Epidermal melanocyte (primary cell): Measurements from ENCODE around the gene SCNN1G.
A peak's percentile ranks its signal among the peaks of the same experiment; 100 is the strongest.
"Not testable (repeated sequence)": the region's sequence is repeated elsewhere in the genome, so short reads cannot be mapped to it uniquely, and the experiment has no call there.

ENCODE experiments used
- DNase-seq: peaks from one replicate; pipeline ENCODE4 v3.0.0; 2011; ENCODE audit warnings: low spot score; ENCODE audit not compliant: insufficient read length

The SCNN1G gene, protein sequence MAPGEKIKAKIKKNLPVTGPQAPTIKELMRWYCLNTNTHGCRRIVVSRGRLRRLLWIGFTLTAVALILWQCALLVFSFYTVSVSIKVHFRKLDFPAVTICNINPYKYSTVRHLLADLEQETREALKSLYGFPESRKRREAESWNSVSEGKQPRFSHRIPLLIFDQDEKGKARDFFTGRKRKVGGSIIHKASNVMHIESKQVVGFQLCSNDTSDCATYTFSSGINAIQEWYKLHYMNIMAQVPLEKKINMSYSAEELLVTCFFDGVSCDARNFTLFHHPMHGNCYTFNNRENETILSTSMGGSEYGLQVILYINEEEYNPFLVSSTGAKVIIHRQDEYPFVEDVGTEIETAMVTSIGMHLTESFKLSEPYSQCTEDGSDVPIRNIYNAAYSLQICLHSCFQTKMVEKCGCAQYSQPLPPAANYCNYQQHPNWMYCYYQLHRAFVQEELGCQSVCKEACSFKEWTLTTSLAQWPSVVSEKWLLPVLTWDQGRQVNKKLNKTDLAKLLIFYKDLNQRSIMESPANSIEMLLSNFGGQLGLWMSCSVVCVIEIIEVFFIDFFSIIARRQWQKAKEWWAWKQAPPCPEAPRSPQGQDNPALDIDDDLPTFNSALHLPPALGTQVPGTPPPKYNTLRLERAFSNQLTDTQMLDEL

DNA sequence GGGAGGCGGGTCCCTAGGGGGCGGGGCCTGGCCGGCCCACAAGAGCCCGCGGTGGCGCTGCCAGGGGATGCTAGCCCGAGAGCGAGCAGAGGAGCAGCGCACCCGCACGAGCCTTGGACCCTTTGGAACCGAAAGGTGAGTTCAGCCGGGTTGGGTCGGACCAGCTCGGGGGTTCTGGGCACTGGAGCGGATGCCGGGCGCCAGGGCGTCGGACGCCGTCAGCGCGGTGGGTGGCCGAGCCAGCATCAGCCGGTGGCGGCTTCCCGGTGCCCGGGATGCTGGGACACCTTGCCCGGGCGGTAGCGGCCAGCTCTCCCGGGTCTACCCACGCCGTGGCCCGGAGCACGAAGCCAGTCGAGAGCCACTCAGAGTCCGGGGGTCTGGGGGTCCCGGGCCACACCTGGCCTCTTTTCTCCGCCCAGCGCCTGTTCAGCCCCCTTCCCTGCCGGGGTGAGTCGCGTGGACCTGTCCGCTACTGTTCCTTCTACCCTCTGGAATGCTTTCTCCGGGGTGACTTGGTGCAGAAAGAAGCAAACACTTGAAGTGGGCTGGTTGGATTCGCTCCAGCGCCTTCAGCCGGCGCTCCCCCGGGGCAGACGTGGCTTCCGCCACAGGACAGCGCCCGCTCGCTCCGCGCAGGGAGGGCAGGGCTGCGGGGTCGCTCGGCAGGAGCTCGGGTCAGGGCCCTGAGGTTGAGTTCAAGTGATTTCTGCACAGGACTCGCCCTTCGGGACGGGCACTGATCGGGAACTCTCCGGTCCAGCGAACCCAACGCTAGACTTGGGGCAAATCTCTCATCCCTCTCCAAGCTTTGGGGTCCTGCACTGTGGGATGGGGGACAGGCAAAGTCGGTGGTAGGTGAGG lies at the start of gene SCNN1G:
Gene SCNN1G, plus strand, starts transcription at position 67 of the 864 bp plus-strand sequence. CDS start 3,527 bp downstream, outside the sequence.
- DNase-seq, result no peak

DNA sequence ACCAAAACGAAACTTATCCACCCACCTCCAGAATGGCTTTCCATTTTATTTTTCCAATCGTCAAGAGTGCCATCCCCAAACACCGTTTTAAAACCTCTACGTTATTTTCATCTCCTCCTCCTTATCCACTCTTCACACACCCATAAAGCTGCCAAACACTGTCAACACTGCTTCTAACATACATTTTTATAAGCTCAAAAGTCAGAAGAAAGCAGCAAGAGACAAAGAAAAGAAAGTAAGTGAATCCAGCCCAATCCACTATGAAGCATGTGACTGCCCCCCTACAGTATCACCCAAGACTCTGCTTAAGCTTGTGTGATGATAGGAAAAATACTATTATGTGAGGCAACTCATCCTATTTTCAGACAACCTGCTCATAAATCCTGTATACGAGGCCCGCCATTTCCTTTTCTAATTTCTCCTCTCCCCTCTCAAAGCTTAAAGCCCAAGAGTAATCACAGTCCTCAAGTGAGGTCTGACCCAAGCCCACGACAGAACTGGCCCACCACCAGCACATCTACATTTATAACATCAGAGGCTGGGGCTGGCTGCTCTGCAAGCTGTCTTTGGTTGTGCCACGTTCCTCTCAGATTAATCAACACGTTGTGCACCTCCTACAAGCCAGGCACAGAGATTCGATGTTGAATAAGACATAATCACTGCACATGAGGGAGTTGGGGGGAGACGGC lies 49.6 kb upstream of the SCNN1G start:
- DNase-seq, result no peak

DNA sequence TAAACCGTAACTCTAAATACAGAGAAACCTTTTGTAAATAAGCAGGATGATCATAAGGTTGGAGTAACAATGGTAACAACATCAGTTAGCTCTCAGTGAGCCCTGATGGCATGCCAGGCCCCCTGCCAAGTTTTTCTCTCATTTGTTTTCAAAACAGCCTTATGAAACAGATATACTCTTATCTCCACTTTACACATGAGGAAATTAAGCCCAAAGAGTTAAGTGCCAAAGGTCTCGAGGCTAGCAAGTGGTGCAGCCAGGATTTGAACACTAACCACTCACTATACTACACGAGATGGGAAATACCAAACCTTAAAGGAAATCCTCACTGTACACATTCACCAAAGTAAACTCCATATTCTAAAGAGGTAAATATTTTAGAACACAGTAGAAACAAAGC lies 48.3 kb upstream of the SCNN1G start:
- no peak for DNase-seq

DNA sequence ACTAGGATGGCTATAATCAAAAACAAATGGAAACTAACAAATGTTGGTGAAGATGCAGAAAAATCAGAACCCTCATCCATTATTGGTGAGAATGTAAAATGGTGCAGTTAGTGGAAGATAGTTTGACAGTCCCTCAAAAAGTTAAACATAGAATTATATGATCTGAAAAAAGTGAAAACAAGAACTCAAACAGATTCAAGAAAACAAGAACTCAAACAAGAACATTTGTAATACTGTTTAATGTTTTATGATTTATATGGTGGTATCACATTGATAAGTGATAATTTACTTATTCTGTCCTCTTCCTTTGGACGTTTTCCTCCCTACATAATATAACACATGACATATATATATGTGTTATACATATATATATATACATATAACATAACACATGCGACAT lies 45.3 kb upstream of the SCNN1G start:
- no peak for DNase-seq

DNA sequence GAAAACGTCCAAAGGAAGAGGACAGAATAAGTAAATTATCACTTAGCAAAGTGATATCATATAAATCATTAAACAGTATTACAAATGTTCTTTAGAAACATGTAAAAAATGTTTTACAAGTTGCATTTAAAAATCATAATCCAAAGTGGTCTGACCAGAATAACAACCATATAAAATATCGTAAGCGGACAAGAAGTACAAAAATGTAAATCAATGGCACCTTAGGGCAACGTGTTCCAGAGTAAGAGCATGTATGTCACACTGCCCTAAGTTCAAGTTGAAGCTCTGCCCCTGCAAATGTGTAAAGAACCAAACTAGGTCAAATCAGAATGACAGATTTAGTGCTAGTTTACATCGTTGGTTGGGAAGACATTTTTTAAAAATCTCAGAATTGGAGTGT lies 44.7 kb upstream of the SCNN1G start:
- no peak for DNase-seq

DNA sequence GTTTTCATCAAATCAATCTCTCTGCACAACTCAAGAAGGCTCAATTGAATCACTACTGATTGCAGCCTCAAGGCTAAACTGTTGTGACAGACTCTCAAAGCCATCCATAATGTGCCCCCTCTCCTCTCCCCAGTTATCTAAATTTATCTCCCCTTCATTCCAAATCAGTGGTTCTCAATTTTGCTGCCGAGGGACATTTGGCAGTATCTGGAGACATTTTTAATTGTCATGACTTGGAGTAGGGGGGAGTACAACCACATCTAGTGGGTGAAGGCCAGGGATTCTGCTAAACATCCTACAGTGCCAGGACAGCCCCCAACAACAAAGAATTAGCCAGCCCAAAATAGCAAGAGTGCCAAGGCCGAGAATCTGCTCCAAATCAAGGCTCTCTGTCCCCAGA lies 42.4 kb upstream of the SCNN1G start:
- DNase-seq, result no peak

DNA sequence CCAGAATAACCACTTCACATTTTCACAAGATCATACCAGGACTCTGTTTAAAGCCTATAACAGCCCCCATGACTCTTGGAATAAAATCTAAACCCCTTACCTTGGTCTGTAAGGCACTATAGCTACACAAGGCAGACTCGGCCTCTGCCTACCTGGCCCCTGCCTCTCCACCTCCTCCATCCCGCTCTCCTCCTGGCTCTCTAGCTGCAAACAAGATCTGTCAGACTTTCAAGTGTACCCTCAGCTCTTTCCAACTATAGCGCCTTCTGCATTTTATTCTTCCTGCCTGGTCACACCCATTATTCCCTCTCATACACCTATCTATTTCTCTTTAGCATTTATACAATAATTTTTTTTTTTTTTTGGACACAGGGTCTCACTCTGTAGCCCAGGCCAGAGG lies 41.5 kb upstream of the SCNN1G start:
- no peak for DNase-seq

DNA sequence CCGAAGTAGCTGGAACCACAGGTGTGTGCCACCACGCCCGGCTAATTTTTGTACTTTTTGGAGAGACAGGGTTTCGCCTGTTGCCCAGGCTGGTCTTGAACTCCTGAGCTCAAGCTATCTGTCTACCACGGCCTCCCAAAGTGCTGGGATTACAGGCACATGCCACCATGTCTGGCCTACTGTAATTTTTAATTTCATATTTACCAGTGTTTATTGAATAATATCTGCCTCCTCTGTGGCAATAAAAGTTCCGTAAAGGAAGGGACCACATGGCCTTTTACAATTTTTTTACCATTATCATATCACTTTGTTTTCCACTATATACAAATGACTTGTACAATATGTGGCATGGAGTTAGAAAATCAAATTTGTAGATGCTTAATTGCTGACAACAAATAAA lies 41.0 kb upstream of the SCNN1G start:
- no peak for DNase-seq

DNA sequence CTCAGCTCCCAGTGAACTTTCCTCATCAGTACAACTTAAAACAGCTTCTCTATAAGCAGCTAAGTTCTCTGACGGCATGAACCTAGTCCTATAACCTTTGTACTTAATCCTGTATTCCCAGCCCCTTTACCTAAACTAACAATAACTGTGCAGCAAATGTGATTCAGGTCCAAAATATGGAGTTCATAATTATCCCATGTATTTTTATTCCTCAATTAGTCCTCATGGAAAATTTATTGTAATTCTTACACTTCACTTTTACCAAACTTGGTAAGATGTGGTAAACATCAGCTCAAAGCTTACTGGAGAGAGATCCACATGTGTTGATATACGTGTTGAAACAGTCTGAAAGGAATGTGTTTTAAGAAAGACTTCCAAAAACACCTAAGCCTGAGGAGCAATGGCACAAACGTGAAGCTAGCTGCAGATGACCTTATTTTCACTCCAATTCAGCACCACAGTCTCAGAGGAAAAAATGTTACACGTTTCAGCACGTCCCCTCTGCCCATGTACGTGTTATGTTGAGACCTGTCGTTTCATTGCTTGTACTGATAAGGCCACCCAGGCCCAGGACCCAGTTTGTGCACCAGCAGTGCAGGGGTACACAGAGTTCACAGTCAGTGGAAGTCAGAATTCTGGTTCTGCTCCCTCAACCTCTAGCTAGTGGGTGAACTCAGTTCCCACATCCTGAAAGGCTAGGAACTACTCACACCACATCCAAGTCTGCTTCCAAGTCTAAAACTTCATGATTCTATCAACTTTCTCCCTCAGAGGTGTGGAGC lies 40.4 kb upstream of the SCNN1G start:
- DNase-seq, result no peak

DNA sequence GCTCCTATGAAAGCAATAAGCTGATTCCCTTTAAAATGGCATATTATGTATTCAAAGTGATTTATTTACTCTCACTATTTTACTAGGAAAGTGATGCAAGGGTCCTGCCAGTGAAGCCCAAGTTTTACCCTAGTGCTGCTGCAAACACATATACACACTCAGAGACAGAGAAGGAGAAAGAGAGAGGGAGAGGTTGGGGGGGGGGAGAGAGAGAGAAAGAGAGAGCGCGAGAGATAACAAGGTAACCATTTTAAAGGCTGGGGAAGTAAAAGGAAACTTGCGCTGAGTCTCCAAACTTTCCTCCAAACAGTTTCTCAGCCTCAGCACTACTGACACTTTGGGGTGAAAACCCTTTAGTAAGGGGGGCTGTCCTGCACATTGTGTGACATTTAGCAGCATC lies 39.2 kb upstream of the SCNN1G start:
- no peak for DNase-seq

DNA sequence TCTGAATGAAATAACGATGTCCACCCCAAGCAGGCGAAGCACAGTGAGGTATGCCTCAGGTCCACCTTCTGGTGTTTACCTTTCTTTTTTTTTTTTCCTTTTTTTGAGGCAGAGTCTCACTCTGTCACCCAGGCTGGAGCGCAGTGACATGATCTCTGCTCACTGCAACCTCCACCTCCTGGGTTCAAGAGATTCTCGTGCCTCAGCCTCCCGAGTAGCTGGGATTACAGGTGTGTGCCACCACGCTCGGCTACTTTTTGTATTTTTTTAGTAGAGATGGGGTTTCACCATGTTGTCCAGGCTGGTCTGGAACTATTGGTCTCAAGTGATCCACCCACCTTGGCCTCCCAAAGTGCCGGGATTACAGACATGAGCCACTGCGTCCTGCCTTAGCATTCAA lies 38.2 kb upstream of the SCNN1G start:
- DNase-seq, result not testable (repeated sequence)

DNA sequence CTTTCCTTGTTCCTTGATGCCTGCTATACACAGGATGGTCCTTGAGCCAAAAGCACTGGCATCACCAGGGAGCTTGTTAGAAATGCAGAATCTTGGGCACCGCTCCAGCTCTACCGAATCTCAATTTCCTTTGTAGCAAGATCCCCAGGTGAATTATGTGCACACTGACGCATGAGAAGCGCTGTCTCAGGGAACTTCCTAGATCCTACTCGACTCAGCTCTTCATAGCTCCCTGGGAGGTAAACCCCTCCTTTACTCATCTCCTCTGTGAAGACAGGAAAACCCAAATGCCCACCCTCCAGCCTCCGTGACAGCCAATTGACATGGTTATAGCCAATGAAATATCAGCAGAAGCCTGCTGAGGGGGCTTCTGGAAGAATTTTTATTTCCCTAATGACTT lies 37.4 kb upstream of the SCNN1G start:
- no peak for DNase-seq

DNA sequence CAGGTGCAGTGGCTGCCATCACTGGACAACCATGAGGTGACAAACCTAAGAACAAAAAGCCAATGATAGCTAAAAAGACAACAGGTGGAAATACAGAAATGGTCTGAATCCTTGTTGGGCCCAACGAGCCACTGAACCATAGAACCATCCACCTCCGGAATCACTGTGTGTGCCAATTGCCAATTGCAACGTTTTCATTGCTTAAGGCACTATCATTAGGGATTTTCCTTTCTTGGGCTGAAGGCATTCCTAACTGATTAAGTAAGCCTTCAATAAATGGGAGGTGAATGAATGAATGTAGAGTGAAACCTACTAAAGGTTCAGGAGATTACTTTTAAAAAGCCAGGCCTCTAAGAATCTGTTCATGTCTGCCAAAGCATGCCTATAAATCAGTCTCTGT lies 36.9 kb upstream of the SCNN1G start:
- DNase-seq, result no peak

DNA sequence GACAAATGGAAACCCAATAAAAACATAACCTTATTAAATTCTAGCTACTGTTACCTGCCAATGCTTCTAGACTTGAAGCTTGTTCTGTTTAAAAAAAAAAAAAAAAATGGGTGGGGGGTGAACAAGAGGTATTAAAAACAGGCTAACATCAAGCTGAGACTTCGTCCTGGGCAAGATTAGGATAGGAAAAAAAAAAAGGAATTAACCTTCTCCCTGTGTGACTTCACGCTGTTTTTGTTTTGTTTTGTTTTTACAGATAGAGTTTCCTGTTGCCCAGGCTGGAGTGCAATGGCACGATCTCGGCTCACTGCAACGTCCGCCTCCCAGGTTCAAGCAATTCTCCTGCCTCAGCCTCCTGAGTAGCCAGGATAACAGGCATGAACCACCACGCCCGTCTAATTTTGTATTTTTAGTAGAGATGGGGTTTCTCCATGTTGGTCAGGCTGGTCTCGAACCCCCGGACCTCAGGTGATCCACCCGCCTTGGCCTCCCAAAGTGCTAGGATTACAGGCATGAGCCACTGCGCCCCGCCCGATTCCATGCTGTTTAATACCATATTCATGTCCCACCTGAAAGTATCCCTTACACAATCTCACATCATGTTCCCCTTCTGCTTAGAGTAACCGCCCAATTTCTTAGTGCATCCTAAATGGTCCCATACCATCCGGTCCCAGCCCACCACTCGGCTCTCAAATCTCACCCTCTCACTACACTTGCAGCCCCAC lies 35.5 kb upstream of the SCNN1G start:
- no peak for DNase-seq

DNA sequence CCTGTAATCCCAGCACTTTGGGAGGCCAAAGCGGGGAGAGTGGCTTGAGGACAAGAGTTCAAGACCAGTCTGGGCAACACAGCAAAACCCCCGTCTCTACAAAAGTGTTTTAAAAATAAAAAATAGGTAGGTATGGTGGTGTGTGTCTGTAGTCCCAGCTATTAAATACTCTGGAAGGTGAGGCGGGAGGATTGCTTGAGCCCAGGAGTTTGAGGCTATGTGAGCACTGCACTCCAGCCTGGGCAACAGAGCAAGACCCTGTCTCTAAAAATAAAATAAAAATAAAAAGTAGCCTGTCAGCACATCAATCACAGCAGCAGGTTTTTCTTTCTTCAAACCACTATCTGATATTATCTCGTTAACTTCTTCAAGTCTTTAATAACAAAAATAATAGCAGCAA lies 34.9 kb upstream of the SCNN1G start:
- DNase-seq, result no peak

DNA sequence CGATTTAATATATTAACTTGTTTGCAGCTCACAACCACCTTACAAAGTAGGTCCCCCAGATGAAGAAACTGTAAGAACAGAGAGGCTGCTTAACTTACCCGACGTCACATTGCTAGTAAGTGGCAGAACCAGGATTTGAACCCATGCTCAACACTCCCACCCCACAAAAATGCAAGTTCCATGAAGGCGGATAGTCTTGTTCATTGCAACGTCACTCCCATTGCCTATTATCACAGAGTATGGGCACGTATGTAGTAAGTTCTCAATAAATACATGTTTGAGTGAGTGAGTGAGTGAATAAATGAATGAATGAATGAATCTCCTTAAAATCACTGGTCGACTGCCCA lies 34.4 kb upstream of the SCNN1G start:
- DNase-seq, result no peak

DNA sequence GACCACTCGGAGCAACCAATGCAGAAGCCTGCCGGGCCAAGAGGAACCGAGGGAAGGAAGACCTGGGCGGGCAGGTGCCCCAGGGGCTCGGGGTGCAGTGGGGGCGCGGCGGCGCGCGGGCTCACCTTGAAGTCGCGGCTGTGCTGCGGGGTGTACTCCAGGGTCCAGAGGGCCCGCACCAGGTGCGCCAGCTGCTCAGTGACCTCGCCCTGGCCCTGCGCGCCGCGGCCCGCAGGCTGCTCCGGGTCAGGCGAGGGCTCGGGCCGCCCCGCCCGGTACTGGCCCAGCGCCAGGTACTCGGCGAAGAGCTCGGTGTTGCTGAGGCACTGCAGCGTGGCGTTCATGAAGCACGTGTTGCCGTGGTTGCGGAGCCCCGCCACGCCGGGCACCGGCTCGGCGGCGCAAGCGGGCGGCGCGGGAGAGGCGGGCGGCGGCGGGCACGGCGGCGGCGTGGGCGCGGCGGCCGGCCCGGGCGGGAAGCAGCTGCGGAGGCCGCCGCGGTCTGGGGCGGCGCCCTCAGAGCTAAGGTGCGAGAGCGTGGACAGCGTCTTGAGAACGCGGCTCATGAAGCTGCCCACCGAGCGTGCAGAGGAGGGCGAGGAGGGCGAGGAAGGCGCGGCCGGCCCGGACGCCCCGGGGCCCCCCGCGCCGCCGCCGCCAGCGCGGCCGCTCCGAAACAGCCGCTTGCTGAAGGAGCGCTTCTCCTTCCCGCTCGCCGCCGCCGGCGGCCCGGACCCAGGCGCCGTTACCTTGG lies 33.9 kb upstream of the SCNN1G start:
- peak; percentile 19 for DNase-seq

DNA sequence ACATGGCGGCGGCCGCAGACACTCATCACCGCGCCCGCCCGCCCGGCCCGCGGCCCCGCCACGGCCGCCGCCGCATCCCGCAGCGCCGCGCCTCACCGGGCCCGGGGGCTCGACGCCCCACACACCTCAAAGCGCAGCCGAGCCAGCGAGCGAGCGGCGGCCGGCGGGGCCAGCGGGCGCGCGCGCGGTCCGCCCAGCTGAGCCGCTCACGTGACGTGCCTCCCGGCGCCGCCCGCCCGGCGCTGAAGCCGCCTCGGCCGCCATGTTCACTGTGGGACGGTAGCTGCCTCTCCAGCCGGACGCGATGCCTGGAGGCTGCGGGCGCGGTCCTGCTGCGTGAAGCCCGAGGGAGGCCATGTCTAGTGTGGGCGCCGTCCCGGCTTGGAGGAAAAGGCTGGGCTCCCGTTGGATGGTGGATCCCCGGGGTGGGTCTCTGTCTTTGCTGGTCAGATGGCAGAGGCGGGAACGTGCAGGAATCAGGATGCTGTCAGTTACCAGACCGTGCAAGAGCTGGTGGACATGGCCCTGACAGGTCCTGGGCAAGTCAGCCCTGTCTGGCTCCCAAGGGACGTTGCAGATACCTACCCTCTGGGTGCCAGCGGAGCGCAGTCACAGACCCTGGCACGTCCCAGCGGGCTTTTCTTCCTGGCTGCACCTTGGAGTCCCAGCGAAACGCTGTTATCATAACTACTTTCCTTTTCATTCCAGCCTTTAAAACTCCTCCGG lies 33.1 kb upstream of the SCNN1G start, which contains the start of gene USP31:
Gene USP31, minus strand, starts transcription at position 186 of the 726 bp plus-strand sequence. Its CDS starts 182 bp downstream, at position 4.
- peak; percentile 75 for DNase-seq

DNA sequence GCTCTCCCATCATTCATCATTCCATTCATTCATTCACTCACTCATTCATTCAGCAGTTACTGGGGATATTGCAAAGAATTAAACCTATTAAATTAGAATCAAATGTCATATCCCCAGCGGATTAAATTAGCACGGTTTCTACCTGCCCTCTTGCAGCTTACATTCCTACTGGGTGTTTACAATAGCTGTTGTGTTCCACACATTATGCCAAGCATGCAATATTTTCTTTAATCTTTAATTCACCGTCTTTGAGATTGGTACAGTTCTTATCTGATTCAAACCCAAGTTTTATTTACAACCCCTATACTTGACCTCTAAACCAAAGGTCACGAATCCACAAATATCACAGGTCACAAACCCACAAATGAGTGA lies 32.6 kb upstream of the SCNN1G start:
- no peak for DNase-seq
